Erythroblast (primary cell): ENCODE measurements around the gene PIM3.
"Not testable (repeated sequence)": the region's sequence is repeated elsewhere in the genome, so short reads cannot be mapped to it uniquely, and the experiment has no call there.

ENCODE experiments used
- GATA1 ChIP-seq: IDR thresholded peaks from 2 replicates; pipeline ENCODE4 v1.6.1; 2011; ENCODE audit warnings: low read depth, mild to moderate bottlenecking, control low read depth, low read length, moderate library complexity
- POLR2A ChIP-seq: IDR thresholded peaks from 2 replicates; pipeline ENCODE4 v1.6.1; 2011; ENCODE audit warnings: mild to moderate bottlenecking, low read length

- not testable (repeated sequence) for TF ChIP-seq POLR2A, GATA1
Observed at GRCh38 chr22:49945042-49945794, 15.4 kb upstream of the PIM3 start.
